Activated CD4-positive, alpha-beta memory T cell treated with anti-CD3 and anti-CD28 coated beads, Interleukin-2, amount 10 ng/mL, durations not matched to agents 7 days and 5 days (primary cell): ENCODE measurements around the gene USP20. TPM values are rescaled to one million over a fixed set of nuclear protein-coding genes. Genes with fewer than 3 reads are reported as not detected.

Source experiments
- CTCF ChIA-PET: fragments of 350-600 bp; sonication (Branson Sonifier 250); formaldehyde crosslinking; loops from one replicate; lab custom pipeline; 2021; ENCODE audit warnings: antibody characterized with exemption, inconsistent platforms; lab: Charles Lee
- POLR2A ChIA-PET: fragments of 350-600 bp; sonication (Branson Sonifier 250); formaldehyde crosslinking; loops from one replicate; lab custom pipeline; 2021; ENCODE audit warnings: antibody characterized with exemption; lab: Charles Lee
- DNase-seq: peaks from one replicate; pipeline ENCODE4 v3.0.0-alpha.2; 2020
- H3K27ac Mint-ChIP-seq: one replicate; pipeline ENCODE4 v1.8.0; 2021; ENCODE audit warnings: mild to moderate bottlenecking, mixed read lengths
- H3K27me3 Mint-ChIP-seq: one replicate; pipeline ENCODE4 v1.8.0; 2021; ENCODE audit warnings: mixed read lengths
- H3K36me3 Mint-ChIP-seq: one replicate; pipeline ENCODE4 v1.8.0; 2021; ENCODE audit warnings: low read depth, mixed read lengths
- H3K4me1 Mint-ChIP-seq: one replicate; pipeline ENCODE4 v1.8.0; 2021; ENCODE audit warnings: mixed read lengths
- H3K4me3 Mint-ChIP-seq: one replicate; pipeline ENCODE4 v1.8.0; 2021; ENCODE audit warnings: mild to moderate bottlenecking, mixed read lengths
- H3K9me3 Mint-ChIP-seq: one replicate; pipeline ENCODE4 v1.8.0; 2021; ENCODE audit warnings: mixed read lengths
- total RNA-seq, 2 experiments: library from RNA; stranded (reverse); gene quantifications; one replicate each; pipeline ENCODE4 v1.2.3, GENCODE V29; 2021

The USP20 gene
- total RNA-seq, 2 experiments from 2014 or later = 86.4 to 87.6 TPM

DNA sequence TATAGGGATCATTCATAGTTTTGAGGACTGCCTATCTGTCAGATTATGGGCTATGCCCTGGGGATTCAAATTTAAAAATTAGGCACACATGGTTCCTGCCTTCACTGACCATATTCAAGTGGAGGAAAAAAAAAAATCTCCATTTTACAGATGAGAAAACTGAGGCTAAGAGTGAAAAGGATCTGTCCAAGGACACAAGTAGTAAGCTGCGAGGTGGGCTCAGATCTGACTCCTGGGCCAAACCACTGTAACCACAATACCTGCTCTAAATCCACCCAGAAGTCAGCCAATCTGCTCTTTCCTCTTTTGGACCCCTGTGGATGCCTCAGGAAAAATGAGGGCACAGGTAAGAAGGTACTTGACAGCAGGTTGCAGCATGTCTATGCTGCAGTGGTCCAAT is 8.5 kb upstream of the USP20 start:
- Mint-ChIP-seq H3K4me1 (peaks cover 15% of the 10 kb centered on the region), H3K4me3 (no peak overlapping the region), H3K27ac (no peak overlapping the region), H3K36me3 (peaks cover 54% of the 10 kb centered on the region), H3K27me3 (no peaks in the 10 kb centered on the region), H3K9me3 (no peaks in the 10 kb centered on the region)
- POLR2A ChIA-PET = interaction anchor here (1.6 to 5.5 kb wide), 2 partner anchors 8 to 17 kb away, joined by 5 to 50 read pairs; partner anchors contain the start of genes C9orf78 and USP20
- CTCF ChIA-PET = interaction anchor here (0.7 kb wide), 1 partner anchor 184 kb away, joined by 3 read pairs; no protein-coding TSS in a partner anchor
- no peak for DNase-seq

DNA sequence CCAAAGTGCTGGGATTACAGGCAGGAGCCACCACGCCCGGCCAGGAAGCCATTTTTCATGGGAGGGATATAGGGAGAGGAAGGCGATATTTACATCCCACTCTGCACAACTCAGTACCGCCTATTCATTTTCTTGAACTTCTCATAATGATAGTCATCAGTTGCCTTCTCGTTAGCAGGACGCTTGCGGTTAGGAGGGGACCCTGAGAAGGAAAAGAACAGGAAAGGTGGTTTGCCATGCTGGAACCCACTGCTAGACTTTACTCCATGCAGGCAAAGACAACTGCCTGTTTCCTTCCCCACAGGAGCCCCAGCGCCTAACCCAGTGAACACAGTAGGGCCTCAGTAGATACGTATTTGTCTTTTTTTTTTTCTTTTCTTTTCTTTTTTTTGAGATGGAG is 7.2 kb upstream of the USP20 start:
- Mint-ChIP-seq H3K36me3 (peaks cover 50% of the 10 kb centered on the region), H3K27me3 (no peaks in the 10 kb centered on the region), H3K4me3 (no peak overlapping the region), H3K27ac (no peak overlapping the region), H3K4me1 (peaks cover 5% of the 10 kb centered on the region), H3K9me3 (no peaks in the 10 kb centered on the region)
- ChIA-PET POLR2A (interaction anchor here (0.6 kb wide), 1 partner anchor 38 kb away, joined by 3 read pairs; no protein-coding TSS in a partner anchor), CTCF (no interaction called here)
- DNase-seq = no peak

- H3K27me3 Mint-ChIP-seq = no peaks in the 10 kb centered on the region
- peaks cover 13% of the 10 kb centered on the region for H3K4me1 Mint-ChIP-seq
- CTCF ChIA-PET = no interaction called here
- H3K4me3 Mint-ChIP-seq = no peak overlapping the region
- POLR2A ChIA-PET = interaction anchor here (0.6 to 1.3 kb wide), 2 partner anchors 37 to 40 kb away, joined by 3 to 4 read pairs; no protein-coding TSS in a partner anchor
- no peak overlapping the region for H3K27ac Mint-ChIP-seq
- H3K9me3 Mint-ChIP-seq = no peaks in the 10 kb centered on the region
- H3K36me3 Mint-ChIP-seq = peaks cover 54% of the 10 kb centered on the region
- no peak for DNase-seq
Observed at GRCh38 chr9:129828969-129829368, 6.3 kb upstream of the USP20 start.

GRCh38 chr9:129832982-129833381 is 2.3 kb upstream of the USP20 start:
- no peaks in the 10 kb centered on the region for H3K27me3 Mint-ChIP-seq
- no peak overlapping the region for H3K27ac Mint-ChIP-seq
- ChIA-PET CTCF (interaction anchor here (1.0 kb wide), 1 partner anchor 267 kb away, joined by 4 read pairs; no protein-coding TSS in a partner anchor), POLR2A (interaction anchor here (5.2 to 6.4 kb wide), 2 partner anchors 8 to 33 kb away, joined by 50 to 145 read pairs; partner anchors contain the start of gene TOR1A)
- H3K9me3 Mint-ChIP-seq = no peaks in the 10 kb centered on the region
- DNase-seq = no peak
- peaks cover 77% of the 10 kb centered on the region for H3K36me3 Mint-ChIP-seq
- peaks cover 40% of the 10 kb centered on the region for H3K4me1 Mint-ChIP-seq
- peak overlapping the region; percentile 99 for H3K4me3 Mint-ChIP-seq

DNA sequence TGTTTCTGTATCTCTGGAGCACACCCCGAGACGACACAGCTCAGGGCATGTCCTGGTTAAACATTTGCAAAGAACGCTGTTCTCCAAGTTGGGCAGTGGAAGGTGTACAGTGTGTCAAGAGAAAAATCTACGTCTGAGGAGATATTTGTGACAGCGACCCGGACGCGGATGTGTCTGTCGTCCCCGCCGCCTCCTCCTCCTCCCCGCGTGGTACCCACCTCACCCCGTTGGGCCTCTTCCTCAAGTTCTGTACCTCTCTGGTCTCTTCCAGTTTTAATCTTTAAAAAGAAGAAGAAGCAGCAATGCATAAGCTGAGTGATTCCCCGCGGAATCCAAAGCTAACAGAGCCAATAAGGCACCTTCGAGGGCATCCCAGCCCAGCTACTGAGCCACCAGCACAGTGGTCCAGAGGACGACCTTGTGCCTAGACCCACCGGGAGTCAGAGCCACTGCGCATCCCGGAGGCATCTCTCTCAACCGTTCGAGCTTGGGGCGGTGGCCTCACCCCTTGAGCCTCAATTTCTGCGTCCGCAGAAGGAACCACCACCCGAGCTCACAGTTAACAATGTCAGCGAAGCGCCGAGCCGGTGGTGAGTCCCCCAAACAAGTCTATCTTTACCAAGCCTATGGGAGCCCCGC is 650 bp upstream of the USP20 start:
- Mint-ChIP-seq H3K4me3 (peak overlapping the region; percentile 99), H3K27ac (peak overlapping the region; percentile 96), H3K9me3 (no peaks in the 10 kb centered on the region), H3K4me1 (peaks cover 53% of the 10 kb centered on the region), H3K27me3 (no peaks in the 10 kb centered on the region), H3K36me3 (peaks cover 66% of the 10 kb centered on the region)
- CTCF ChIA-PET = interaction anchor here (0.5 to 1.5 kb wide), 6 partner anchors 51 to 265 kb away, joined by 3 to 10 read pairs (median 3); no protein-coding TSS in a partner anchor
- POLR2A ChIA-PET = interaction anchor here (0.6 to 6.4 kb wide), 18 partner anchors 10 to 264 kb away, joined by 3 to 145 read pairs (median 4); partner anchors contain the start of genes GPR107, TOR1A and TOR1B
- DNase-seq = peak; percentile 62

GRCh38 chr9:129835860-129836223 is 584 bp downstream of the USP20 start:
- CTCF ChIA-PET = interaction anchor here (1.8 kb wide), 1 partner anchor 9 kb away, joined by 5 read pairs; no protein-coding TSS in a partner anchor
- Mint-ChIP-seq H3K27ac (peak overlapping the region; percentile 86), H3K4me3 (peak overlapping the region; percentile 99), H3K9me3 (no peaks in the 10 kb centered on the region), H3K36me3 (peaks cover 55% of the 10 kb centered on the region), H3K27me3 (no peaks in the 10 kb centered on the region), H3K4me1 (peaks cover 63% of the 10 kb centered on the region)
- no peak for DNase-seq
- POLR2A ChIA-PET = interaction anchor here (0.8 to 6.4 kb wide), 12 partner anchors 8 to 208 kb away, joined by 3 to 145 read pairs (median 4); partner anchors contain the start of gene TOR1A

DNA sequence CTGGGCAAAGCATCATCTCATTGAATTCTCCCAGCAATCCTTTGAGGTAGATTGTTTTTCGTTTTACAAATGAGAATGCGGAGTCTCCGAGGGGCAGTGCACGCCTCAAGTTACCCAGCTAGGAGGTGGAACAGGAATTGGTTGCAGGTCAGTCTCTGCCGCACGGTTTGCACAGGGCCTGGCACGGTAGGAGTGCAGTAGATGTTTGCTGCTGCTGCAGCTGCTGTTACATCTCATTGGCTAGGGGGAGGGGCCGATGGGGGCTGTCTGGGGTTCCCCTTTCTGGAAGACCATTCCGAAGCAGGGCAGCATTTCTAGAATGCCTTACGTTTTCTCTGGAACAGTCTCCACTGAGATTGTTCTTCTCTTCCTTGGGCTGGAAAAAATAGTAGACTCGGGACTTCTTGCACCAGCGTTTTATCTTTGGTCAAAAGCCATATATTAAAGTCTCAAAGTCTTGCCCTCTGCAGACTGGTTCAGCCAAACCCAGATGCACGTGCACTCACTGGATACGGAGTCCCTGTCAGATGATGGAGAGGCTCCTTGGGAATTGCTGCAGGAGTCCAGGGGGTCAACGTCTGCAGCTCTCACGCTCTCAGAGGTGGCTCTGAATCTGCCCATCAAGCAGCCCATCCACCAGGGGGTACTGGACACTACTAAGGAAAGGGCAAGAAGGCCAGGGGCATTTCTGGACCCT is 1.2 kb downstream of the USP20 start:
- ChIA-PET POLR2A (interaction anchor here (0.8 to 6.4 kb wide), 9 partner anchors 8 to 203 kb away, joined by 3 to 145 read pairs (median 8); partner anchors contain the start of gene TOR1A), CTCF (interaction anchor here (0.8 to 1.8 kb wide), 4 partner anchors 8 to 53 kb away, joined by 3 to 5 read pairs (median 4); no protein-coding TSS in a partner anchor)
- H3K4me3 Mint-ChIP-seq = peak overlapping the region; percentile 99
- peaks cover 55% of the 10 kb centered on the region for H3K36me3 Mint-ChIP-seq
- no peaks in the 10 kb centered on the region for H3K27me3 Mint-ChIP-seq
- no peaks in the 10 kb centered on the region for H3K9me3 Mint-ChIP-seq
- peaks cover 69% of the 10 kb centered on the region for H3K4me1 Mint-ChIP-seq
- H3K27ac Mint-ChIP-seq = peak overlapping the region; percentile 86
- peak; percentile 49 for DNase-seq

GRCh38 chr9:129838707-129839259 is 3.5 kb downstream of the USP20 start:
- no peaks in the 10 kb centered on the region for H3K9me3 Mint-ChIP-seq
- H3K36me3 Mint-ChIP-seq = peaks cover 45% of the 10 kb centered on the region
- peaks cover 63% of the 10 kb centered on the region for H3K4me1 Mint-ChIP-seq

DNA sequence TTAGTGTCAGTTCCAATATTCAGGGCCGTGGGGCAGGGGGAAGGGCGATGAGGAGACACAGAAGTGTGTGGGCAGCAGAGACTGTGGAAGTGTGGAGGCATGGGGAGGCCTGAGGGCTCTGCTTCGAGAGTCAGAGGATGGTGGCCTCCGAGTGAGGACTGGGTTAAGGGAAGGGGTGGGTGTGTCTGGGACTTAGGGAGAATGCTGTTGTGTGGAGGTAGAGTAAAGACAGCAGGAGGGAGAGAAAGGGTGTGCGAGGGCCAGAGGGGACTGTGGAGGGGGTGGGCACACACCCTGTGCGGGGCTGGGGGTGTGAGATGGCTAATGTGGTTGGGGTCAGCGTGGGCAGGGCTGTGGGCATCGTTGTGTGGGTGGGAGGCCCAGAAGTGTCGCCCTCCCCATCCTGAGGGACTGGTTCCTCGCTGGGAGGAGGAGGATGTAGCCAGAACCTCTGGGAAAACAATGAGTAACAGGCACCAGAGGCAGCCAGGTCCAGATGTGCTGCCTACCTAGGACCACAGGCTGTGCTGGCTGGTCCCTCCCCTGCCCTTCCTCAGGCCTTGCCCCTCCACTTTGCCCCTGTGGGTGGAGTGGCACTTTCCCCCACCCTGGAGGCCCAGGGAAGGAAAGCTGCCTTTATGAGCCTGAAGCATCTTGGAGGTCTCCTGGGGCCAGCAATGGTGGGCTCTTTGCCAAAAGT is 4.2 kb downstream of the USP20 start:
- H3K4me1 Mint-ChIP-seq = peaks cover 56% of the 10 kb centered on the region
- CTCF ChIA-PET = interaction anchor here (0.7 to 1.4 kb wide), 3 partner anchors 9 to 46 kb away, joined by 3 to 7 read pairs (median 6); no protein-coding TSS in a partner anchor
- no peak for DNase-seq

More at GRCh38 chr9:129838707-129839259, 3.5 kb downstream of the USP20 start:
- Mint-ChIP-seq H3K27me3 (no peaks in the 10 kb centered on the region), H3K27ac (peak overlapping the region; percentile 71), H3K4me3 (peak overlapping the region; percentile 40)
- ChIA-PET CTCF (interaction anchor here (0.7 to 1.4 kb wide), 3 partner anchors 10 to 47 kb away, joined by 3 to 7 read pairs (median 6); no protein-coding TSS in a partner anchor), POLR2A (interaction anchor here (0.9 to 6.4 kb wide), 6 partner anchors 12 to 74 kb away, joined by 3 to 145 read pairs (median 3); no protein-coding TSS in a partner anchor)
- no peak for DNase-seq

GRCh38 chr9:129840034-129840433 is 4.8 kb downstream of the USP20 start:
- H3K4me1 Mint-ChIP-seq = peaks cover 56% of the 10 kb centered on the region
- DNase-seq = no peak
- no peaks in the 10 kb centered on the region for H3K9me3 Mint-ChIP-seq
- ChIA-PET POLR2A (interaction anchor here (2.3 kb wide), 1 partner anchor 24 kb away, joined by 7 read pairs; no protein-coding TSS in a partner anchor), CTCF (no interaction called here)
- peaks cover 33% of the 10 kb centered on the region for H3K36me3 Mint-ChIP-seq
- no peaks in the 10 kb centered on the region for H3K27me3 Mint-ChIP-seq
- peak overlapping the region; percentile 44 for H3K27ac Mint-ChIP-seq
- H3K4me3 Mint-ChIP-seq = no peak overlapping the region

More for the DNA sequence above, 4.2 kb downstream of the USP20 start:
- Mint-ChIP-seq H3K9me3 (no peaks in the 10 kb centered on the region), H3K4me3 (no peak overlapping the region), H3K27ac (peak overlapping the region; percentile 71), H3K36me3 (peaks cover 39% of the 10 kb centered on the region), H3K27me3 (no peaks in the 10 kb centered on the region)
- POLR2A ChIA-PET = interaction anchor here (1.0 to 6.4 kb wide), 5 partner anchors 11 to 48 kb away, joined by 3 to 145 read pairs (median 3); no protein-coding TSS in a partner anchor

GRCh38 chr9:129841071-129841470 is 5.8 kb downstream of the USP20 start:
- H3K36me3 Mint-ChIP-seq = peaks cover 26% of the 10 kb centered on the region
- no peaks in the 10 kb centered on the region for H3K9me3 Mint-ChIP-seq
- H3K4me3 Mint-ChIP-seq = no peak overlapping the region
- no peak for DNase-seq
- POLR2A ChIA-PET = interaction anchor here (2.3 kb wide), 1 partner anchor 23 kb away, joined by 7 read pairs; no protein-coding TSS in a partner anchor
- no peak overlapping the region for H3K27ac Mint-ChIP-seq
- CTCF ChIA-PET = no interaction called here
- H3K4me1 Mint-ChIP-seq = peaks cover 60% of the 10 kb centered on the region
- H3K27me3 Mint-ChIP-seq = no peaks in the 10 kb centered on the region
